GM21723 (cell line): ENCODE measurements around the gene ZNF93.
"Not testable (repeated sequence)": the region's sequence is repeated elsewhere in the genome, so short reads cannot be mapped to it uniquely, and the experiment has no call there.

Experiments
- ATAC-seq: cut with Tn5 transposase; IDR thresholded peaks from one replicate; pipeline ENCODE4 v1.9.1; 2021; ENCODE audit warnings: mild to moderate bottlenecking, moderate library complexity; ENCODE audit not compliant: unreplicated experiment

ZNF93 gene

GRCh38 chr19:19937403-19937802 lies 36.7 kb downstream of the ZNF93 start:
- ATAC-seq = no peak

- ATAC-seq = no peak
These were observed 37.7 kb downstream of the ZNF93 start for GRCh38 chr19:19938449-19938848.

DNA sequence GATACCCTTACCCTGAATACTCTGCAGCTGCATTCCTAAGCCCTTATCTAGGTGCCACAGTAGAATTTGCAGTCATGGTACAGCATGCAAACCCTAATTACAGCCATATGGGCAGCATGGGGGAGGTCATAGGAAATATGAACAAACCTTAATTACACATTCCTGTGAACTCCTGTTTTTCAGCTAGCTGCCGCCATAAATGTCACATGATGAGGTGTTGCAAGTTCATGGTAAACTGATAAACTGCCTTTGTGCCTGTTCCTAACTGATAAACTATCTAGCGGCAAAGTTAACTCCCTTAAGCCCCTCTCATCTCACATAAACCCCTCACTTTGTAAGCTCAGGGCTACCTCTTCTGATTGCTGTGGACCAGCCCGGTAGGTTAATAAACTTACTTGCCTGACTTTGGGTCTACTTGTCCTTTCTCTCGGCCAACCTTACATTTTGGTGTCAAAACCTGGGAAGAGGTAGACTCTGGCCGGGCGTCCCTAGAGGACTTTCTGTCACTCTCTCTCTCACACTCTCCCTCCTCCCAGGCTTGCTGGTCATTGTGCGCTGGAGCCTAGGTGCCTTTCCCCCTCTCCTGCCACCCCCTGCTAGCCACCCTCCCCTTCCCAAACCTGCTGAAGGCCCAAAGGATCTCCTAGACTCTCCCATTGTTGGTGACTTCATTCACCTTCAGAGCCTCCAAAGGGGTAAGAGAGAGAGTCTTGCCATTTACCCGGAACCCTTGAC lies 43.3 kb downstream of the ZNF93 start:
- no peak for ATAC-seq

- ATAC-seq = no peak
These were observed 43.8 kb downstream of the ZNF93 start for GRCh38 chr19:19944583-19944880.

DNA sequence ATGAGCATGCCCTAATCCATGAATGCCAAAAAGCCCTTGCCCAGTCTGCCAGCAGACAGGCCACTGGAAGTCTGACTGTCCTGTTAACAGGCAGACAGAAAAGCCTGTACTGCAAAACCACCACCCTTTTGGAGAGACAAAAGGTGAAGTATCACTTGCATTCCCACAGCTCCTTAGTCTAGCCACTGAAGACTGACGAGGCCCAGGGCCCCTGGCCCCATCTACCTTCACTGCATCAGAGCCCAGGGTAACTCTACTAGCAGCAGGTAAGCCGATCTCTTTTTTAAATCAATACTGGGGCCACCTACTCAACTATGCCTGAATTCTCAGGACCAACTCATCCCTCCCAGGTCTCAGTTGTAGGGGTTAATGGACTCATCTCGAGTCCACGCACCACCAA lies 45.5 kb downstream of the ZNF93 start:
- ATAC-seq = no peak

DNA sequence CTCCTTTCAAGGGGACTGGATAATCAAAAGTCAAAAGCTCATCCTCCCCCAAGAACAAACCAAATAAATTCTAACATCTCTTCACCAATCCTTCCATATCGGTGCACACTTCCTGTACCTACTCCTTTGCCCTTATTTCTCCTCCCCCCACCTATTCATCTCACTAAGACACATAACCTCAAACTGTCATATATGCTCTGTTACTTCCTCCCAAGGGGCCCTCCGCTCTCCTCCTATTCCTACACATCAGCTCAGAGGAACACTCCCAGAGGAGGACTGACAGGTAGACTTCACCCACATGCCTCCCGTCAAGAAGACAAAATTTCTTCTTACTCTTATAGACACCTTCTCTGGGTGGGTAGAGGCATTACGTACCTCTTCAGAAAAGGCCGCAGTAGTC lies 48.1 kb downstream of the ZNF93 start:
- no peak for ATAC-seq

DNA sequence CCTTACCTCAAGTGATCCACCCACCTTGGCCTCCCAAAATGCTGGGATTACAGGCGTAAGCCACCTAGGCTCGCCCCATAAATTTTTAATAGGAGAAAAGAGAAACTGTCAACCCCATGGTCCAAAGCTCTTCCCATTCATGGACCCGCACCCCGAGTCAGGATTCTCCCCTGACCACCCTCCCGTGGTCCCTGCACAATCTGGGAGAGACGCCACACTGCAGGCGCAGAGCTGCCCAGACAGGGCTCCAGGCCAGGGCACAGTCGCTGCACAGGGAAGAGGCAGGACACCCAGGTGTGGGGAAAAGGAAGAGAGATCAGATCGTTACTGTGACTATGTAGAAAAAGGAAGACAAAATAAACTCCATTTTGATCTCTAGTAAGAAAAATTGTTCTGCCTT lies 54.5 kb downstream of the ZNF93 start:
- no peak for ATAC-seq

DNA sequence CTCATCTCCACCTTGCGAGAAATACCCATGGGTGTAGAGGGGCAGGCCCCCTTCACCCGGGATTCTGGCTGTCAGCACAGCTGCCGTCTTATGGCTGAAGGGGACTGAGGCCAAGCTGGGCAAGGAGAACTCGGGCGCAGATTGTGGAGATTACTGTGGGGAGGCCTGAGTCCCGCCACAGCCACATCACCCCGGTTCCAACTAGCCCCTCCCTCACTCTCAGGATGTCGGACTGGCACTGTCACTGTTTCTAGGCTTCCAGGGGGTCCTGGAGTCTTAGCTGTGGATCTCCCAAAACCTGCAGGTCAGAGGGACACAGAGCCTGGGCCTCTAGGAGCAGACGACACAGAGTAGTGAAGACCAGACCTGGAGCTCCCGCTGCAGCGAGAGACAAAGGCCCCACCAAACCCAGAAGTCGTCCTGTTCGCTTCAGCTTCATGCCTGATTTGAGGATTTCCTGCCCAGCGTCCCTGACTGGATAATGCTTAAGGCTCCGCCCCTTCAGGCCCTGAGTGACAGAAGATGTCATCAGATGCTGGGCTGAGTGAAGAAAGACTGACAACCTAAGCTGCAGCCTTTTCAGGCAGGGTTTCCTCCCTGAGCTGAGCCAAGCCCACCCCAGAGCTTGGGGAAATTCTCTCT lies 55.8 kb downstream of the ZNF93 start:
- no peak for ATAC-seq

DNA sequence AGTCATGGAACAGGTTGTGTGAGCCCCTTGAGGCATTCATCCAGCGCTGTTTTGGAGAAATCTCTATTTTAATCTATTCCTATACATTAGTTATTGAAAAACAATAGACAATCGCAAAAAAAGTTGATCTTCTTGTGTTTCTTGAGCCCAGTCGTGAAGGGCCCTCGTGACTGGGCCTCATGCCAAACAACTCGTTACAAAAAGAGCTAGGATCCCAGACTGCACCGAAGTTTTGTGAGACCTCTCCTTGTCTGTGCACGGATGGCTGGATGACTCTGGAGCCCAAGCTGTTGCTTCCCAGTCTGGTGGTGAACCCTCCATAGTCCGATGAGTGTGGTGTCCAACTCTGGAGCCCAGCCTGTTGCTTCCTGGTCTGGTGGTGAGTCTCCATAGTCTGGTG lies 57.0 kb downstream of the ZNF93 start:
- not testable (repeated sequence) for ATAC-seq

GRCh38 chr19:19959151-19959799 lies 58.5 kb downstream of the ZNF93 start:
- not testable (repeated sequence) for ATAC-seq

DNA sequence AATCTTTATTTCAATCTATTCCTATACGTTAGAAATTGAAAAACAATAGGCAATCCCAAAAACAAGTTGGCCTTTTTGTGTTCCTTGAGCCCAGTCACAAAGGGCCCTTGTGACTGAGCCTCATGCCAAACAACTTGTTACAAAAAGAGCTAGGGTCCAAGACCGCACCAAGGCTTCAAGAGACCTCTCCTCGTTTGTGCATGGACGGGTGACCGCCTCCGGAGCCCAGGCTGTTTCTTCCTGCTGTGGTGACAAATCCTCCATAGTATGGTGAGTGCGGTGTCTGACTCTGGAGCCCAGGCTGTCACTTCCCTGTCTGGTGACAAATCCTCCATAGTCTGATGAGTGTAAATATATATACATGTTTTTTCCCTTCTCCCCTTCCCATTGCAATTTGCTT lies 63.7 kb downstream of the ZNF93 start:
- ATAC-seq = no peak

DNA sequence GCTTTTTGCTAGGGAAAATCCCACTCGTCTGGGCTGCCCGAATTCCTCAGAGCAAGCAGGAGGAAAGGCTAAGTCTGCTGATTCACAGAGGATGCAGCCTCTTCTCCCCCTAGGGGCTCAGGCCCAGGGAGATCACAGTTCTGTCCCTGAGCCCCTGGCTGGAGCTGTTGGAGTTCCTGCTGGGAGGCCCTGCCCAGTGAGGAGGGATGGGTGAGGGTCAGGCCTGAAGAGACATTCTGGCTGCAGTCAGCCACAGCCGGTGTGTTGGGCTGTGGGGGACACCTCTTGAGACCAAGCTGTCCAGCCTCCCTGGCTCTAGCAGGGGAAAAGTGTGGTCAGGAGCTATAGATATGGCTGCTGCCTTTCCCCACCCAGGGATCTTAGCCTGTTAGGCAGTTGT lies 65.4 kb downstream of the ZNF93 start:
- ATAC-seq = not testable (repeated sequence)

DNA sequence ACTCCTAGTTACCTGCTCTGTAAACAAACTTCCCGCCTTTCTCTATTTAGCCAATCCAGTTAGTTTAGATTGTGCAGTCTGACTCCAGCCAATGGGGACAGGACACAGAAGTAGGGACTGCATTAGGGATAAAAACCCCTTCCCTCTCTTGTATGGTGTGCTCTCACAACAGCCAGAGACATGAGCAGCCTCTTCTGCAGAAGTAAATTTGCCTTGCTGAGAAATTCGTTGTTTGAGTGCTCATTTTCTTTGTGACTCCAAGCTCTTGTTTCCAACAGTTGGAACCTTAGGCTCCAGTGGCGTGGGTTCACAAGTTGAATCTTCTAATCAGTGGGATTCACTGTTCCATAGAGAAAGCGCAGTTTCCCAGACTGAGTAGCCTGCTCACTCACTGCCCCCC lies 66.1 kb downstream of the ZNF93 start:
- ATAC-seq = no peak
